Endometrial microvascular endothelial cells (primary cell): ENCODE data around the gene GGT5. TPM values are rescaled to one million over a fixed set of nuclear protein-coding genes. Genes with fewer than 3 reads are reported as not detected.
"Not testable (repeated sequence)": the region's sequence is repeated elsewhere in the genome, so short reads cannot be mapped to it uniquely, and the experiment has no call there.

Experiments used
- in situ Hi-C: cut with HindIII; loops from 2 replicates; pipeline ENCODE4 v1.10.0; 2017; ENCODE audit warnings: low sequenced_read_pairs, low pct_unique_long_range_greater_than_20kb; ENCODE audit errors: inconsistent ontology term
- total RNA-seq: library from RNA; depleted of rRNA; stranded (reverse); fragments of >200 nt; gene quantifications from one replicate; pipeline ENCODE4 v1.2.3, GENCODE V29; 2015; ENCODE audit errors: inconsistent ontology term

The GGT5 gene, protein sequence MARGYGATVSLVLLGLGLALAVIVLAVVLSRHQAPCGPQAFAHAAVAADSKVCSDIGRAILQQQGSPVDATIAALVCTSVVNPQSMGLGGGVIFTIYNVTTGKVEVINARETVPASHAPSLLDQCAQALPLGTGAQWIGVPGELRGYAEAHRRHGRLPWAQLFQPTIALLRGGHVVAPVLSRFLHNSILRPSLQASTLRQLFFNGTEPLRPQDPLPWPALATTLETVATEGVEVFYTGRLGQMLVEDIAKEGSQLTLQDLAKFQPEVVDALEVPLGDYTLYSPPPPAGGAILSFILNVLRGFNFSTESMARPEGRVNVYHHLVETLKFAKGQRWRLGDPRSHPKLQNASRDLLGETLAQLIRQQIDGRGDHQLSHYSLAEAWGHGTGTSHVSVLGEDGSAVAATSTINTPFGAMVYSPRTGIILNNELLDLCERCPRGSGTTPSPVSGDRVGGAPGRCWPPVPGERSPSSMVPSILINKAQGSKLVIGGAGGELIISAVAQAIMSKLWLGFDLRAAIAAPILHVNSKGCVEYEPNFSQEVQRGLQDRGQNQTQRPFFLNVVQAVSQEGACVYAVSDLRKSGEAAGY
- 17.6 TPM for total RNA-seq

DNA sequence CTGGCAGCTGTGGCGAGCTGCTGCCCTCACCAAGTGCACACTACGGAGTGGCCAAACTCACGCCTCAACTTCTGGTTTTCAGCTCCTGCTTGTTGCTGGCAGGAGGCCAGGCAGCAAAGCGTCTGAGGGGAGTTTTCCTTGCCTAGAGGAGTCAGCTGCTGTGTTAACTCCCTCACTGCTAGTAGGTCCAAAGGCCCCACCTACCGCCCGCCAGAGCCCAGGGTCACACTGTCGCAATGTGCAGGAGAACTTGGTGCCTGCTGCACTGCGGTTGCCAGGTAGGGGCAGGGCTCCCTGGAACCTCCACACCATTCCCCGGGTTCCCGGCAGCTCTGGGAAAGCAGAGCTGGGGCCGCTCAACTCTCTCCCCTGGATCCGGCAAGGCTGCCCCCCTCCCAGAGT lies at the start of gene GGT5:
GGT5 (minus strand) TSS at position 53 of the 402 bp plus-strand sequence. CDS start 357 bp downstream, outside the sequence.
- in situ Hi-C loops, result not testable (repeated sequence)

DNA sequence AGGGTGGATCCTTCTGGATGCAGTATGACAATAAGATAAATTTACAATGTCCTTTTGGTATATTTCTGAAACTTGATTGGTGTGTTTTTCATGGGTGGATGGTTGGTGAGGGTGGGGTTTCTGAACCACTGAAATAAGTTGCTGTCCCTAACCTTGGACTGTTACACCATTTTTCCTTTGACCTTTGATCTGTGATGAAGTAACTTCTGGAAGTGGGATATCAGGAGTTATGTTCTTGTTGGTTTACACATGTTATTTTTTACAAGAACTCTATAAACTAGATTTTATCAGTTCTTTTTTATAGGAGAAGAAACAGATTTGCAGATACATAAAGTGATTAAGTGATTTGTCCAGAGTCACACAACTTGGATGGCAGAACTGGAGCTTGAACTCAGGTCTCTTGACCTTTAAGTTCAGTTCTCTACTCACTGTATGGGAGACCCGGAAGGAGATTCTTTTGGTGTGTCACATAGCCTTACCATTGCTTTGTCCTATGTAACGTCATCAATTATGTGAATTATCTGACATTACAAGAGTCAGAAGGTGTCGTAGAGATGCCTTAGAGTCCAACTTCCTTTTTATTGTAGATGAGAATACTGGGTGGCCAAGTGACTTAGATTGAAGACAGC lies 47.4 kb upstream of the GGT5 start:
- in situ Hi-C loops, result not testable (repeated sequence)

DNA sequence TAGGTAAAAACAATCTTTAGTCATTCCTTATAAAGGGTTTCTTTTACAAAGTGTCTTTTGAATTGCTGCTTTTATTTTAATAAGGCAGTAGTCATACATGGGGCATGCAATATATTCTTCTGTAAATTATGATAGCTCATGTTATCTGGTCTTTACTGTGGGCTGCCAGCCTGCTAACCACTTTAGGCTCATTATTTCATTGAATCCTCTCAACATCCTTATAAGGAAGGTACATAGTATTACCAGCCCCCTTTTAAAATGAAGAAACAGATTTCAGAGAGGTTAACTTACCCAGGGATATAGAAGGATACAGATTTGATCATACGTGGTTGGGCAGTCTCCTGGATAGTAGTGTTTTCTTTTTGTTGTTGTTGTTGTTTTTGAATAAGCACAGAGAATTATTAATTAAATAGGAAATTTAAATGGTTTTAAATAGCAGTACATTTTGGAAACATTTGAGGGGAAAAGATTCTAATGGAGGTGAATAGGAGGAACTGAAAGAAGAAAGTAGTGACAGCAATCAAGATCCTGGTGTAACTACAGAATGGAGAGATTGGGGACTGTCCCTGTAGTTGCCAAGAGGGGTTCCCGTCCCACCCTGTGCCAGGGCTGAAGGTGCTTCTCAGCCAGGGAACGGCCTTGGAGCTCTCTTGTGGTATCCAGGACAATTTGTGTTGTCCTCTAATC lies 46.8 kb upstream of the GGT5 start:
- in situ Hi-C loops, result no loop called here

DNA sequence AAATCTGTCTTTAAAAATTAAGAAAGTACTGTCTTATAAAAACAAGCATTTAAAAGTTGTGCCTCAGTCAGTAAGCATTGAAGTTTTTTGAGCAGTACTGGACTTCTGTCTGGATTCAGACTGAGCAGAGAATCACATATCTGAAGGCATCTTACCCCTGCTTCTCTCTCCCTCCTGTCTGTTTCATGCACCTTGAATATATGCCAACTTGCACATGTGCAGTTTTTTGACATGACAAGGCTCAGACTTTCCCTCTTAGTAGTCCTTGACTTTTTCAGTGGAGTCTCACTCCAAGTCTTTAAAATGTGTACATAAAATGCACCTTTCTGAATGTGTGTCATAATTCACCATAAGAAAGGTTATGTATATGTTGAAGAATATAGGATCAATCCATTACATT lies 45.6 kb upstream of the GGT5 start:
- in situ Hi-C loops, result no loop called here

DNA sequence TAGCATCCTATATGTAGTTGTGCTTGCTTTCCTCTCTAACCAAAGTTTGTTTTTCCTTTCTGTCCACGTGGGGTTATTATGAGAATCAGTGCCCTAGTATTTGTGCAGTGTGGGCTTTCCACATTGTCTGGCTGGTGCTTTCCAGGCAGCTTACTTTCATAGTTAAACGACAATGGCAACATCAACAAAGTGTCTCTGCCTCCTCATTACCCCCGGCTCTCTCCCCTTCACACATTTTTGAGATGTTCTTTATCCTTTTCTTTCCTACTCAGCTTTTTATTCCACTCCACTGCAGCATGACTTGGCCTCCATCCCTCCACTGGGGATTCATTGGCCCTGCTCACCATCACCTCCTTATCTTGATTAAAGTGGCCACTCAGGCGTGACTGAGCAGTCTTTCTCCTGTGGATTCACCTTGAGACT lies 44.9 kb upstream of the GGT5 start:
- in situ Hi-C loops, result no loop called here

DNA sequence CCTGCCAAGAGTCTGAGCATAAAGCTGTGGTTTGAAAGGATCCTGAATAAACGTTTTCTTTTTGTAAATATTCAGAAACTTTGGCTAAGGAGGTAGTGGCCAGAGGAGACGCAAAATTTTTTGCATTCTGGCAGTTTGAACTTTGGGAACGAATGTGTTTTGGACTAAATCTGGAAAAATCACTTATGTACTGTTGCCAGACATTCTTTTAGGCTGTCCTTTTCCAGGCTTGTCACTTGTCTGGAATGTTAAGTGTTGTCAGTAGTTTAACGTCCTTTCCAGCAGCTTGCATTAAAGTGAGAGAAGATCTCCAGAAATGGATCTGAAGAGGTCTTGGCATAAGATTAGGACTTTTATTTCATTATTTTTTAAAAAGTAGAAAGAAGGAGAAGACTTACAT lies 44.2 kb upstream of the GGT5 start:
- in situ Hi-C loops, result no loop called here

DNA sequence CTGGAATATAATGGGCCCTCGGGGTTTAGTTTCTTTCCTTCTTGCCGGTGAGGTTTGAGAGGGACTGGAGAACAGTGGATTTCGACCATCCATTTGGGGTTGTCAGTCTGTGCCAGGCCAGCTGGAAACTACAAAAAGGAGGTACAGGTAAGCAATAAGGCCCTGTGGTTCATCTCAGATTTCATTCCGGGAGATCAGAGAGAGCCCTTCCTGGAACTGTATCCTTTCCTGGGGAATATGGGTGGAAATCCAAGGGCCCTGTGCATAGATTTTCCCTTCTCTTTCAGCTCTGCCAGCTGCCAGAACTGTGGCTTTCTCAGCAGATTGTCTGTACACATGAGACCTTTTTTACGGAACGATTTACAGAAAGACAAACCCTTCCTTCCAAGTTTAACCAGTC lies 42.9 kb upstream of the GGT5 start:
- in situ Hi-C loops, result not testable (repeated sequence)

DNA sequence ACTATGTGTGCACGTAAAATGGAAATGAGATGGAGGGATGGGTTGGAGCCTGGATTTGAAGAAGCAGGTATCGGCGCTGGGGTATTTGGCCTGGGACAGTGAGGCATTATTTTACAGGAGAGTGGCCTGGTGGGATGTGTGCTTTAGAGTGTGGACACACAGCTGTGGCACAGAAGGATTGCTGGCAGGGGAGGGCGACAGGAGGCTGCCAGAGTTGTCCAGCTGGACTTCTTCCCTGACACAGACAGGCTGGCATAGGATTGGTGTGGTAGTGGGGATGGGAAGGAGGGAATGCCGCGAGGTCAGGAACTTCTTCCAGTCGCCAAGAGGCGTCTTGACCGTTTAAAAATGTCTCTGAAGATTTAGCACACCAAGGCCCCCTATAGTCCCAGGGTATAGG lies 42.3 kb upstream of the GGT5 start:
- in situ Hi-C loops, result not testable (repeated sequence)

DNA sequence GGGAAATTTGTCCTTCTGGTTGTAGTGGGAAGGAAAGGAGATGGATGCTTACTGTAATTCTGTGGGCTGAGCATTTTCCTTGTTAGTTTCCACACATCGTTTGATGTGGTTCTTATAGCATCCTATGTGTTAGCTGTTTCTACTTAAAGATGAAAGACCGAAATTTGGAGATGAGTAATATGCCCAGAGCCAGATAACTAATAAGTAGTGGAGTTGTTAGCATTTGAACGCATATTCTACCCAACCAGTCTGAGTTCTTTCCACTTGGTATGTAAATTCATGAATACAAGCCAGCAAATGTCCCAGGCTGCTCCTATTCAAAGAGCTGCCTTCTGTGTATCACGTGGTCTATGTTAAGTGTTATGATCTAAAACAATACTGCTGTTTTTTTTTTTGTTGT lies 40.4 kb upstream of the GGT5 start:
- in situ Hi-C loops, result no loop called here

DNA sequence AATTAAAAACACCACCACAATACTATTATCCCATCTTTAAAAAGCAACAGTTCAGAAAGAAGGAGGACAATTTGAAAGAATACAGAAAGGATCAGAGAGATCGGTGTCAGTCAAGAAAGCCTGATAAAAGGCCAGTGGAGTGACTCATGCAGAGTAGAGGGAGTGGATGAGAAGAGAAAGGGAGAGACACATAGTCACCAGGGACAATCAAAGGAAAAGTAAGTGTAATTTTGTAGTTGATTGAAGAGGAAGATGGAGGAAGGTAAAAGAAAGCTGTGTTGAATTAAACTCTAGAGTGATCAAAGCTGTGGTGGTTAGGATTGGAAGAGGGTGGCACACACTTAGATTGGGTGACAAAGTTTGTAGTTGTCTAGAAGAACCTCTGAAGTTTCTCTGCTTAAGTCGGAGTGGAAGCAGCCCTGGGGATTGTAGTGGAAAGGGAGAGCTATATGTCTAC lies 39.9 kb upstream of the GGT5 start:
- in situ Hi-C loops, result no loop called here

DNA sequence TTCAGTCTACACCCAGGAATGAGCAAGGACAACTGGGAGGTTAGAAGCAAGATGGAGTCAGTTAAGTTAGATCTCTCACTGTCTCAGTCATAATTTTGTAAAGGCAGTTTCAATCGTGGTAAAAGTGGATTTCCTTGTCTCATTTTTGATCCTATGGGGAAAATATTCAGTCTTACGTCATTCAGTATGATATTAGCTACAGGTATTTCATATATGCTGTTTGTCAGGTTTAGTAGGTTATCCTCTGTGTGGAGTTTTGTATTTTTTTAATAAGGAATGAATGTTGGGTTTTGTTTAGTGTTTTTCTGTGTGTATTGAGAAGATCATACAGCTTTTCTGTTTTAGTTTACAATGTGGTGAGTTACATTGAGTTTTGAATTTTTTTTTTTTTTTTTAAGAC lies 37.5 kb upstream of the GGT5 start:
- in situ Hi-C loops, result no loop called here

DNA sequence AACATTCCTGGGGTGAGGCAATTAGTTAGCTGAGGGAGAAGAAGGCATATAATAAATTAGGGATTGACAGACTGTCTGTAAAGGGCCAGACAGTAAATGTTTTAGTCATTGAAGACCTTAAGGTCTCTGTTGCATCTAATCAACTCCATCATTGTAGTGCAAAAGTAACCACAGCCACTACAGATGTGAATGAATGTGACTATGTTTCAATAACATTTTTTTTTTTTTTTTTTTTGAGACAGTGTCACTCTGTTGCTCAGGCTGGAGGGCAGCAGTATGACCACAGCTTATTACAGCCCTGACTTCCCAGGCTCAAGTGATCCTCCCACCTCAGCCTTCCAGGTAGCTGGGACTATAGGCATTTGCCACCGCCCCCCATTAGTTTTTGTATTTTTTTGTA lies 35.5 kb upstream of the GGT5 start:
- in situ Hi-C loops, result not testable (repeated sequence)

DNA sequence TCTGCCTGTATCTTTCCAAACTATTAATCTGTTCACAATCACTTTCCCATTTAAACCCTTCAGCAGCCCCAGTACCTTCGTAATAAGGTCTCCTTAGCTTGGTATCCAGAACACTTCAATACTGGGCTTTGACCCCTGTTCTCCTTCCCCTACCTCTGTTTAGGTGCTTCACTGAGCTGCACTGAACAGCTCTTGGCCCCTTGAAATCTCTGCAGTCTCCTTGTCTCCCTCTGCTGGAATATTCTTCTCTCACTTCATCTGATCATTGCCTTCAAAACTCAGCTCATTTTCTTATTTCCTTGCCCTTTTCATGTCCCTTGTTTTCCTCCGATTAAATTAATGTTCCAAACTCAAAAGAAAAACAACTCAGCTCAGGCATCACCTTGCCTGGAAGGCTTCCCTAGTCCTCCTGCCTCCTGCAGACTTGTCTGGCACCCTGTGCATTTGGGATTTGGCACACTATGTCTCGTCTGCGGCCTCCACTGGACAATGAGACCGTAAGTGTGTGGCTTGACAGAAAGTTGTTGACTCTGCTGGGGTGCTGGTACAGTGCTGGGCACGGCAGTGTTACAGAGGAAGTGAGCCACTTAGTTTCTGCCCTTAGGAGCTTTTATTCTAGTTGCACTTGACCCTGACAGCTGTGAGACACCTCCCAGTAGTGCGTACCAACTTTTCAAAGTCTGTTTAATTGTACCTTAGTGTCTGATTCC lies 30.0 kb upstream of the GGT5 start:
- in situ Hi-C loops, result not testable (repeated sequence)

DNA sequence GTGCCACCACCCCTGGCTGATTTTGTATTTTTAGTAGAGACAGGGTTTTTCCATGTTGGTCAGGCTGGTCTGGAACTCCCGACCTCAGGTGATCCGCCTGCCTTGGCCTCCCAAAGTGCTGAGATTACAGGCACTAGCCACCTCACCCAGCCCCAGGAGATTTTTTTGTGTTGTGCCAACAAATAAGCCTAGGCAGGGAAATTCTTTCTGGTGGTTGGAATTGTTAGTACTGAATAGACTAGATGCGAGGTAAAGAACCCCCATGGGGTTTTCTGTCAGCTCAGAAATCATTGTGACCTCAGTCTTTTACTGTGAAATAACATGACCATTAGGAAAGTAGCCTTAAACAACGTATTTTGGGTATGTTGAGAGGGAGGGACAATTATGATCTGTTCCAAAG lies 29.0 kb upstream of the GGT5 start:
- in situ Hi-C loops, result not testable (repeated sequence)

DNA sequence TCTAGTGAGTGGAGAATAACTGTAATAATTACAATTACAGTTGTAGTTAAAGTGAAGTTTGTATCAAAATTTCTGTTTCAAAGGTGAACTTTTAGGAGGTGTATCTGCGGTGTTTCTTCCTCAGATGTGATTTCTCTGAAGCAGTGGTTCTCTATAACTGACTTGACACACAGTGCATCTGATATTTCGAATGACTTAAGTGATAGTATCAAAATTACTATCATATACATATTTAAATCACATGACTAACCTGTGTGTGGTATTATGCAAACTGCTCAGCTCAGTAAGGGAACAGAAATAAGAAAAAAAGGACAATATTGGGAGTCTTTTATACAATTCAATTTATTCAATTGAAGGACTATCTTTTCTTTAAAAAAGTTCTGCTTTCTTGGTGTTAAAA lies 28.1 kb upstream of the GGT5 start:
- in situ Hi-C loops, result not testable (repeated sequence)

DNA sequence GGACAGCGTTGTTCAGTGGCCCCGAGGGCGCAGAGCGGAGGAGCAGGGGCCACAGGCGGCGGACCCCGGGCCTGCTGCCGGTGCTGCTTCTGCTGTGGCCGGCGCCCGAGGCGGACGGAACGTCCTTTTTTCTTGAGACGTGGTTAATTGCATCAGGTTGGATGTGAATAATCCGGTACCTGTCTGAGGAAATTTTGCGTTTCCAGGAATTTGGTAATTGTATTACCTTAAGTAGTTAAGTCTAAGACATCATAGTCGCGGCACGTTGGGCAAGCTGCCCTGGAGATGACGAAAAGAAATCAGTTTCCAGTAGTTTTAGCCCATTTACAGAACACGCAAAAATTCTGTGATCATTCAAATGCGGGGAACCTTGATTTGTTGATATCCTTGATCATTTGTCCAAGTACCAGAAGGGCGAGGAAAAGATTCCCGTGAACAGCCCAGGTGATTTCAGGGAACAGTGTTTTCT lies 26.5 kb upstream of the GGT5 start:
- in situ Hi-C loops, result no loop called here

DNA sequence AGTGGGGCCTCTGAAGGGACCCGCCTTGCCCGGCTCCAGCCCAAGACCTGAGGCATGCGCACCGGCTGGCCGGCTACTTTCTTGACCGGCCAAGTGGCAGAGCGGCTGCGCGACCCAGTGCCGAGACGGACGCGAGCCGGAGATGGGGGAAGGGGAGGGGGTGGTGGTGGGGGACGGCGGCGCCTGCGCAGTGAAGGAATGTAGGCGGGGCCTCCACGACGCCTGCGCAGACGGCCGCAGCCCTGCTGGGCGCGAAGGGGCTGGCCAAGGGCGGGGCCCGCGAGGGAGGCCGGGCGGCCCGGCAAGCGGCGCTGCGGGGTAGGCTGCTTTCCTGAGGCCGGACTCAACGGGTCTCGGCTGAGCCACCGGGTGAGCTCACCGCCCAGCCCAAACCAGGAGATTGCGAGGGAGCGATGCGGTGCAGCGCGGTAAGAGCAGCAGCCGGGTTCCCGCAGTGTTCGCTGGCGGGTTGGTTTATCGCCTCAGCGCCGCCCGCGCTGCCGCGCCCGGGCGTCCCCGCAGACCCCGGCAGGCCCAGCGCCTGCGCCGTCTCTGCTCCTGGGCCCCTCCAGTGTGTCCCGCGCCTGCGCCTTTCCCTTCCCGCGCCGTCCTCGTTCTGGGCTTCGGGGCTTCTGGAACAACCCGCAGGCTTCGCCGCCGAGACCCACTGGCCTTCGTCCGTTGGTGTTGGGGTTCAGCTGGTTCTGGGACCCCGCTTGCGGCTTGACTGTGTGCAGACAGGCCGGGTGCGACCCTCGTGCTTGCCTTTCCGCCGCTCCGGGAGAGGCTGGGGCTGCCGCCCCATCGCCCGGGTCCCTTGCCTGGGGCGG lies 25.9 kb upstream of the GGT5 start, which contains the start of gene SPECC1L:
SPECC1L (plus strand) TSS at position 276 of the 830 bp plus-strand sequence. CDS start 31,401 bp downstream, outside the sequence.
- in situ Hi-C loops, result no loop called here

DNA sequence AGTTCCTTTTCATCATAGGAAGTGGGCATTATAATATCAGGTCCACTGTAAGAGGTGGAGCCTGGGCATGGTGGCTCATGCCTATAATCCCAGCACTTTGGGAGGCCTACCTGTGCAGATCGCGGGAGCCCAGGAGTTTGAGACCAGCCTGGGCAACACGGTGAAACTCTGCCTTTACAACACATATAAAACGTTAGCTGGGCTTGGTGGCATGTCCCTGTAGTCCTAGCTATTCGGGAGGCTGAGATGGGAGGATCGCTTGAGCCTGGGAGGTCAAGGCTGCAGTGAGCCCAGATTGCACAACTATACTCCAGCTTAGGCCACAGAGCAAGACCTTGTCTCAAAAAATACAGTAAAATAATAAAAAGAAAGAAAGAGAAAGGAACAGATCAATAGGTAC lies 21.6 kb upstream of the GGT5 start:
- in situ Hi-C loops, result not testable (repeated sequence)
